Bronchial epithelial cell (primary cell): Measurements from ENCODE around the gene ANKFN1. TPM values are rescaled to one million over a fixed set of nuclear protein-coding genes. Genes with fewer than 3 reads are reported as not detected.

Source experiments
- DNase-seq: peaks from one replicate; pipeline ENCODE4 v3.0.0-alpha.2; 2010; ENCODE audit warnings: low read depth
- FAIRE-seq: peaks from 2 replicates; lab custom pipeline; 2011; peaks lifted over from hg19 to GRCh38; lab: Jason Lieb, UNC
- H3K27me3 ChIP-seq: 2 replicates; pipeline ENCODE4 v1.5.1; 2011; ENCODE audit warnings: low read length; ENCODE audit not compliant: control insufficient read depth, insufficient read depth
- H3K36me3 ChIP-seq: 2 replicates; pipeline ENCODE4 v1.5.1; 2011; ENCODE audit warnings: low read length; ENCODE audit not compliant: control insufficient read depth, insufficient read depth
- H3K4me3 ChIP-seq: 2 replicates; pipeline ENCODE4 v1.5.1; 2011; ENCODE audit warnings: mild to moderate bottlenecking, low read depth, low read length, control low read depth
- CTCF ChIP-seq: IDR thresholded peaks from 2 replicates; pipeline ENCODE4 v1.5.1; 2011; ENCODE audit warnings: mild to moderate bottlenecking, moderate library complexity, low read length, control low read depth, inconsistent platforms; ENCODE audit not compliant: insufficient read depth, severe bottlenecking
- total RNA-seq: library from RNA; depleted of rRNA; stranded (reverse); fragments of >200 nt; gene quantifications from 2 replicates; pipeline ENCODE4 v1.2.1, GENCODE V29; 2014

Gene ANKFN1
- total RNA-seq, 1 donor from 2014 or later, result under 0.01 TPM

- no peaks in the 10 kb centered on the region for H3K36me3 ChIP-seq
- no peak for DNase-seq
- H3K27me3 ChIP-seq, result no peaks in the 10 kb centered on the region
- FAIRE-seq, result no peak
- H3K4me3 ChIP-seq, result no peak overlapping the region
- no peak for TF ChIP-seq CTCF
These were observed 94.5 kb downstream of the ANKFN1 start for GRCh38 chr17:56247816-56248215.

GRCh38 chr17:56257075-56257474 lies 103.8 kb downstream of the ANKFN1 start:
- no peak for FAIRE-seq
- TF ChIP-seq CTCF, result no peak
- no peaks in the 10 kb centered on the region for H3K36me3 ChIP-seq
- no peaks in the 10 kb centered on the region for H3K27me3 ChIP-seq
- H3K4me3 ChIP-seq, result no peak overlapping the region
- DNase-seq, result no peak

GRCh38 chr17:56260376-56261002 lies 107.2 kb downstream of the ANKFN1 start:
- Histone ChIP-seq H3K4me3 (no peak overlapping the region), H3K36me3 (no peaks in the 10 kb centered on the region), H3K27me3 (no peaks in the 10 kb centered on the region)
- no peak for TF ChIP-seq CTCF
- FAIRE-seq, result no peak
- DNase-seq, result no peak

- no peaks in the 10 kb centered on the region for H3K27me3 ChIP-seq
- no peak for FAIRE-seq
- peak; percentile 5 for DNase-seq
- no peak for TF ChIP-seq CTCF
- no peak overlapping the region for H3K4me3 ChIP-seq
- H3K36me3 ChIP-seq, result no peaks in the 10 kb centered on the region
These were observed 109.5 kb downstream of the ANKFN1 start for GRCh38 chr17:56262803-56263202.

GRCh38 chr17:56269556-56270389 lies 116.5 kb downstream of the ANKFN1 start:
- DNase-seq, result no peak
- H3K36me3 ChIP-seq, result no peaks in the 10 kb centered on the region
- H3K27me3 ChIP-seq, result no peaks in the 10 kb centered on the region
- no peak for TF ChIP-seq CTCF
- H3K4me3 ChIP-seq, result no peak overlapping the region
- FAIRE-seq, result no peak
